ENCODE measurements around the gene YY2.

The YY2 gene

GRCh38 chrX:21821875-21822274 is 33.9 kb upstream of the YY2 start:
- TF ChIP-seq, protein P1, sequence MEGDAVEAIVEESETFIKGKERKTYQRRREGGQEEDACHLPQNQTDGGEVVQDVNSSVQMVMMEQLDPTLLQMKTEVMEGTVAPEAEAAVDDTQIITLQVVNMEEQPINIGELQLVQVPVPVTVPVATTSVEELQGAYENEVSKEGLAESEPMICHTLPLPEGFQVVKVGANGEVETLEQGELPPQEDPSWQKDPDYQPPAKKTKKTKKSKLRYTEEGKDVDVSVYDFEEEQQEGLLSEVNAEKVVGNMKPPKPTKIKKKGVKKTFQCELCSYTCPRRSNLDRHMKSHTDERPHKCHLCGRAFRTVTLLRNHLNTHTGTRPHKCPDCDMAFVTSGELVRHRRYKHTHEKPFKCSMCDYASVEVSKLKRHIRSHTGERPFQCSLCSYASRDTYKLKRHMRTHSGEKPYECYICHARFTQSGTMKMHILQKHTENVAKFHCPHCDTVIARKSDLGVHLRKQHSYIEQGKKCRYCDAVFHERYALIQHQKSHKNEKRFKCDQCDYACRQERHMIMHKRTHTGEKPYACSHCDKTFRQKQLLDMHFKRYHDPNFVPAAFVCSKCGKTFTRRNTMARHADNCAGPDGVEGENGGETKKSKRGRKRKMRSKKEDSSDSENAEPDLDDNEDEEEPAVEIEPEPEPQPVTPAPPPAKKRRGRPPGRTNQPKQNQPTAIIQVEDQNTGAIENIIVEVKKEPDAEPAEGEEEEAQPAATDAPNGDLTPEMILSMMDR (conservative IDR thresholded peaks at IDR 0.05; ENCODE audit: low read depth, low read length), result no peak
- no peak for DNase-seq (ENCODE audit: low read depth)
- no peak overlapping the region for H3K4me3 ChIP-seq (ENCODE audit: low read length)

GRCh38 chrX:21831496-21831895 is 24.3 kb upstream of the YY2 start:
- no peak for DNase-seq (ENCODE audit: low read depth)
- TF ChIP-seq, protein P1 (conservative IDR thresholded peaks at IDR 0.05; ENCODE audit: low read depth, low read length), result no peak

GRCh38 chrX:21837056-21837455 is 18.7 kb upstream of the YY2 start:
- TF ChIP-seq, protein P1 (conservative IDR thresholded peaks at IDR 0.05; ENCODE audit: low read depth, low read length), result no peak
- H3K4me3 ChIP-seq (ENCODE audit: low read length), result no peak overlapping the region
- DNase-seq (ENCODE audit: low read depth), result no peak

More at GRCh38 chrX:21831496-21831895, 24.3 kb upstream of the YY2 start:
- H3K4me3 ChIP-seq (ENCODE audit: low read length), result no peak overlapping the region

DNA sequence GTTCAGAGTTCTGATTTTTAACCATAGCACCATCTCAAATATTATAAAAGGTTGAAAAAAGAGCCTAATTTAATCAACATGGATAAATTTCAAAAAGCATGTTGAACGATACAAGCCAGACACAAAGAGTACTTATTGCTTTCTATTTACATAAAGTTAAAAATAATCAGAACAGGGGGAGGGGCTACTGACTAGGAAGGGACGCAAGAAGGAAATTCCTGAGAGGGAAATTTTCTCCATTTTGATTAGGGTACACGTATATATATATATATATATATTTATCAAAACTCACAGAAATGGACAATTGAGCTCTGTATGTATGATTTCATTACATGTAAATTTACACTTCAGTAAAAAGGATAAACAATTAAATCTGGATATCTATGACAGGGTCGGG is 16.9 kb upstream of the YY2 start:
- TF ChIP-seq, protein P1 (conservative IDR thresholded peaks at IDR 0.05; ENCODE audit: low read depth, low read length), result no peak
- peak overlapping the region; percentile 72 for H3K4me3 ChIP-seq (ENCODE audit: low read length)
- no peak for DNase-seq (ENCODE audit: low read depth)

DNA sequence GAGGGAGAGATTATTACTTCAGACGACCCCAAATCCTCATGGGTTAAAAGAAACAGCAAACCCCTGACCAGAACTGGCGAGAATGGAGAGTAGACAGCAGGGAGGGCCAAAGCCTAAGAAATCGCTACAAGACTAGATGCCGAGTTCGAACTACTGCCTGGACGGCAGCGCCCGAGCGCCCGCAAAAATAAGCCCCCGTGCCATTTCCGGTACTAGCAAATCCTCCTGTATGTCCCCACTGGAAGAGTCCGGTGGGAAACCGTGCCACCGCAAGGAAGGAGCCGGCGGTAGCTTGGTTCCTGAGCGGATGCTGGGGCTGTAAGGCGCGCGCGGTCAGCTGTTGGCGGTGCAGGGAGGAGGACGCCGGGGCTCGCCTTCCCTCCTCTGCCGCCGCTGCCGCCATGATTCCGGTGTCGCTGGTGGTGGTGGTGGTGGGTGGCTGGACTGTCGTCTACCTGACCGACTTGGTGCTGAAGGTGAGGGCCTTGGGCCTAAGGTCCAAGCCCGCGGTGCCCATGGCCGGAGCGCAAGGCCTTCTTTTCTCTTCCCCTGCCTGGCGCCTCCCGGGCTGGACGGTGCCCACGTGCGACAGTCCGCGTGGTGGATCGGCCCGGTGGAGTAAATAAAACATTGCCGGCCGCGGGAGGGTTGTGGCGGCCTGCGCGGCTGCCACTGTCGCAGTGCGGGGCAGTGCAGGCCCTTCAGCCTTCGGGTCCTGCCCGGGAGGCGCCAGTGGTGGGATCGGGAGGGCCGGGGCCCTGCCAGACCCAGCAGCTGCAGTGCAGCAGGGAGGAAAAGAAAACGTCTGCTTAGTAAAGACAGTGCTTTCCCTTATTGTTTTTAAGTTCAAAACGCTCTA is 16.2 kb upstream of the YY2 start, which contains the start of gene MBTPS2:
MBTPS2 (plus strand) TSS at position 284 of the 859 bp plus-strand sequence; CDS start at position 402, 118 bp downstream.
- H3K4me3 ChIP-seq (ENCODE audit: low read length), result peak within 1 kb of the TSS; percentile 72
- TF ChIP-seq, protein P1 (conservative IDR thresholded peaks at IDR 0.05; ENCODE audit: low read depth, low read length), result no peak
- DNase-seq (ENCODE audit: low read depth), result peak; percentile 59

- DNase-seq (ENCODE audit: low read depth), result no peak
- H3K4me3 ChIP-seq (ENCODE audit: low read length), result peak overlapping the region; percentile 72
- TF ChIP-seq, protein P1 (conservative IDR thresholded peaks at IDR 0.05; ENCODE audit: low read depth, low read length), result no peak
Measured at GRCh38 chrX:21840193-21840545, 15.6 kb upstream of the YY2 start.

- no peak for DNase-seq (ENCODE audit: low read depth)
- TF ChIP-seq, protein P1 (conservative IDR thresholded peaks at IDR 0.05; ENCODE audit: low read depth, low read length), result no peak
- no peak overlapping the region for H3K4me3 ChIP-seq (ENCODE audit: low read length)
Measured at GRCh38 chrX:21843179-21843578, 12.6 kb upstream of the YY2 start.

Data from retinal pigment epithelial cell (primary cell).